GM19467 (cell line): ENCODE results near the gene NTNG1.

Source experiments
- ATAC-seq: cut with Tn5 transposase; IDR thresholded peaks from one replicate; pipeline ENCODE4 v1.9.1; 2021; ENCODE audit warnings: mild to moderate bottlenecking, moderate library complexity; ENCODE audit not compliant: unreplicated experiment

NTNG1 gene

DNA sequence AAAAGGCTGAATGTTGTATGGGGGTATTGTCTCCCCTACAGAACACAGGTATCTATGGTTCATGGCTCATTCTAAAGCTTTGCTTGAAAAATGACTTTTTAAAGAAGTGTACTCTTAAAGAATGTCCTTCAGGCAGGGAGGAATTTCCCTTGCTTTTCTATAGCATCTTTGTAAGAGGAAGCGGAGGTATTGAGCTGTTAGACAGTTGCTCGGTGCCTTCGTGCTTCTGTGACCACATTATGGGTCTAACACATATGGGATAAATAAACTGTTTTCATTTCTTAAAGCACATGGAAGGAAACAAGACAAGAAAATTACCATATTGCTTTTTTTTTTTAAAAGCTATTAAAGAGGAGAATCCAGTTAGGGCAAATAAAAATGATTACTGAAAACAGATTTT lies 182.9 kb downstream of the NTNG1 start:
- ATAC-seq, result no peak

- ATAC-seq, result no peak
Observed at GRCh38 chr1:107326824-107327445, 186.1 kb downstream of the NTNG1 start.

GRCh38 chr1:107327446-107327845 lies 186.6 kb downstream of the NTNG1 start:
- no peak for ATAC-seq

DNA sequence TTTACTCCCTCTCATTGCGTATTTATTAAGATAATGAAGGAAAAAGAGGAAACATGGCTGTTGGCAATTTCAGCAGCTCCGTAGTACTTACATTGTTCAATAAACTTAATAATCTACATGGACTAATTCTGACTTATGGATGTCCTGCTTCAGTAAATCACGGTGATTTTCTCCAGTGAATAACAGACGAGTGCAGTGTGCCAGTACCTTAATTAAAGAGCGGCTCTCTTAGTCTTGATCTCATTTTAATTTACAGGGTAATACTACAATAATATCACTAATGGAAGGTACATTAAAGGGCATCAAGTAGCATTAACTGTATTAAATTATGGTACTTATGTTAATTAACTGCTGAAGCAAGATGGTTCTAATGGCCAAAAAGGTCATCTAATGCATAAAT lies 187.2 kb downstream of the NTNG1 start:
- no peak for ATAC-seq

- no peak for ATAC-seq
Observed at GRCh38 chr1:107339775-107340174, 198.9 kb downstream of the NTNG1 start.

- no peak for ATAC-seq
Observed at GRCh38 chr1:107342316-107342715, 201.5 kb downstream of the NTNG1 start.

- ATAC-seq, result no peak
Observed at GRCh38 chr1:107342768-107343167, 201.9 kb downstream of the NTNG1 start.

- ATAC-seq, result no peak
Observed at GRCh38 chr1:107343601-107344000, 202.8 kb downstream of the NTNG1 start.

DNA sequence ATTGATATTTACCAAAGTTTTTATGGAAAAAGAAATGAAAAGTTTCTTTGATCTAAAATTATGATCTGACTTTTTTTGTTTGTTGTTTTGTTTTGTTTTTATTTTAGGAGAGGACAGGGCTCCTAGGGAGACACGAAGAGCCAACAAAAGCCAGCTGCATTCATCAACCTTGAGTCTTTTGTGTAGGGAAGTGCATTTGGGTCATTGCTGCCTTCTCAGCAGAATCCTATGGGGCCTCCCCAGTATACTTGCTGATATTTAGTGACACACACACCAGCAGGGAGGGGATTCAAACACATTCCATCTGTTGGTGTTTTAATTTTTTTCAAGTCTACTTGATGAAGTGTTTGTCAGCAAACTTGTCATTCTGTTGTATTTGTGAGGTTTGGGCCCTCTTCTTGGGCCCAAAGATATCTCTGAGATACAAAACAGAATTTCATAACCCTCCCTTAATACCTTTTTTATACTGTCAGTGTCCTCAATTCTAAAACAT lies 203.5 kb downstream of the NTNG1 start:
- ATAC-seq, result no peak

- no peak for ATAC-seq
Observed at GRCh38 chr1:107344836-107345235, 204.0 kb downstream of the NTNG1 start.

DNA sequence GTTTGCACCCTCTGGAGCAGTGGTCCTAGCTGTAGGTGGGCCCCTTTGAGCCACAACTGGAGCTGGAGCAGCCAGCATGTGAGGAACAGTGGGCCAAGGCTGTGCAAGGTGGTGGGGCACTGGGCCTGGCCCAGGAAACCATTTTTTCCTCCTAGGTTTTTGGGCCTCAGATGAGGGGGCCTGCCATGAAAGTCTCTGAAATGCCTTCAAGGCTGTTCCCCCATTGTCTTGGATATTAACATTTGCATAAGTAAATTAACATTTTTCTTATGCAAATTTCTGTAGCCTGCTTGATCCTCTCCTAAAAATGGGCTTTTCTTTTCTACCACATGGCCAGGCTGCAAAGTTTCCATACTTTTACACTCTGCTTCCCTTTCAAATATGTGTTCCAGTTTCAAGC lies 212.0 kb downstream of the NTNG1 start:
- ATAC-seq, result no peak

DNA sequence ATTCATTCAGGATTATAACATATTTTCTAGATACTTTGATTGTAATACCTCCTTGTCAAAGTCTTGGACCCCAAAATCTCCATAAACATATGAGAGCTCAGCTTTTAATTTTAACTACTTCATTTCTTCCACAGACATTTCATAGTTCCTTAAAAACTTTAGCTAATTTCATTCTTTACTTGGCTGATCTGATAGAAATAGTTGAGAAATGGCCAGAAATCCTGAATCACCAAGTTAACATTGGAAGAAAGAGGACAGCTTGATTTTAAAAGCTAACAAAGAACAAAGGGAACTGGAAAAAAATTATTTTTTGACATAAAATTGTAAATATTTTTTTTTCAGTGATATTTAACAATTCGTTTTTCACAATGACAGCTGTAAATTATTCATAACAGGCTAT lies 216.5 kb downstream of the NTNG1 start:
- no peak for ATAC-seq

- ATAC-seq, result no peak
Observed at GRCh38 chr1:107358619-107359327, 217.9 kb downstream of the NTNG1 start.

DNA sequence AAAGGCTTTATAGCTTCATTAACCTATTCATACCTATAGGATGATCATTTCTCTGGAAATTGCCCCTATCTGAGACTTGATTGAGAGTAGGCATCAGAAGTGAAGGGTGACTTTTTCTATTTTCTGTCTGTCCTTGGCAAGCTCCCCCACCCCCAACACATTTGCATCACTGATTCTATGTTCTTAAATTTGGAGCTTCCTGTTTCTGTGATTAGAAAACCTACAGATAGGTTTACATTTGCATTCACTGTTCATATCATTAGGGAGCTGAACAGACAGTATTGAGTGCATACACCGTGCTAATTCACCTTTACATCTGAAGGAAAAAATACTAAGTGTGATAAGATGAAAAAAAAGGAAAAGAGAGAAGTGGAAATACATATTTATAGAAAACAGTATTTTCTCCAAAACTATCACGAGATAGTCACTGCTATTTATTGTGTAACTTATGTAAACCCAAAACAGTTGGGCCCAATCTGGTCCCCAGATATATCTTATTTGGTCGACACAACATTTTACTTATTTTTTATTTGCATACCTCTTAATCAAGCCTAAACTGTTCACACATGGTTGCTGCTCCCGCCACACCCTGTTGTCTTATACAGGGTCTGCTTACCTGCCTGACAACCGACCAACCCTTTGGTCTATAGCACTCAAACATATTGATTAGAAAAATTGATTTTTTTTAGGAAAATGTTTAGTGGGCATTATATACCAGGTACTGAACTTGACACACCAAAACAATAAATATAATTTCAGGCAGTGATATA lies 218.8 kb downstream of the NTNG1 start:
- no peak for ATAC-seq

GRCh38 chr1:107362468-107363140 lies 221.8 kb downstream of the NTNG1 start:
- no peak for ATAC-seq

DNA sequence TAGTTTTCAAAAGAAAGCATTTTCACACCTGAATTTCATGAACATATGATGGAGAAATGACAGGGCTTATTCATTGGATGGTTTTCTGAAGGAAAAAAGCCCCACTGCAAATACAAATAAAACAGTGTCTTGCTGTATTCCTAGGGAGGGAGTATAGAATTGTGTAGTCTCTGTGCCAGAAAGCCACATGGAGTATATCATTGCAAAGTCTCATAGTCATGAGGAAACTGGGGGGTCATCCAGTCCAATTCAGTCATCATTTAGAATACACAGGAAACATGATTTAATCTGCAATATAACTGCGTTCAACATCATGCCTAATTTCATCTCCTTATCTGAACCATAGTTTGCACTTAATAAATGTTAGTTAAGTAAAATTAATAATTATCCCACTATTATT lies 222.3 kb downstream of the NTNG1 start:
- no peak for ATAC-seq

DNA sequence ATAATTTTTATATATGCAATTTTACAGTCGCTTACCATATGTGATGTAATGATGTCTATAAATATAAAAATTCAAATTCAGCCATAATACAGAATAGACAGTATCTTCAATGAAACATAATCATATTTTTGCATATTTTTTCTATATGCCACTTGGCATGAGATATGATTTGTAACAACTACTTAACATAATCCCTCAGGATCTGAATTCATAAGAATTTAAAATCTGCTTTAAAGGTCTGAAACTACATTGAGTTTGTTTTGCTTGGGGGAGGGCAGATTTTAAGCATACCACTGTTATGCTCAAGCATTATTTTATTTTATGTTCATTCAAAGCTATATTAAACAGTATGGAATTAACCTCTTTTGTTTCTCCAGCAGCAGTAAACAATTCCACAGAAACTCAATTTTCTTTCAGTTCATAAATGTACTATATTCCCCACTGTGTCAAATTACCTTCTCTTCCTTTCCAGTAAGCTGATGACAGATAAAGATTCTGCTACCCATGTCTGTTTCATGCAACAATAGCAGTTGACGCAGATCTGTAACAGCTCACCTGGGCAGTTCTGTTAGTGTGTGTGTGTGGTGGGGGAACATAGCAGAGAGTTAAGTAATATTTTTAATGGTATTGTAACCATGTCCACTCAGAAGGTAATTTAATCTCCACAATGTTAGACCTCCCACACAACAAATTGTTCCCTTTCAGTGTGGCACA lies 224.8 kb downstream of the NTNG1 start:
- no peak for ATAC-seq

GRCh38 chr1:107378426-107378825 lies 237.6 kb downstream of the NTNG1 start:
- ATAC-seq, result no peak

DNA sequence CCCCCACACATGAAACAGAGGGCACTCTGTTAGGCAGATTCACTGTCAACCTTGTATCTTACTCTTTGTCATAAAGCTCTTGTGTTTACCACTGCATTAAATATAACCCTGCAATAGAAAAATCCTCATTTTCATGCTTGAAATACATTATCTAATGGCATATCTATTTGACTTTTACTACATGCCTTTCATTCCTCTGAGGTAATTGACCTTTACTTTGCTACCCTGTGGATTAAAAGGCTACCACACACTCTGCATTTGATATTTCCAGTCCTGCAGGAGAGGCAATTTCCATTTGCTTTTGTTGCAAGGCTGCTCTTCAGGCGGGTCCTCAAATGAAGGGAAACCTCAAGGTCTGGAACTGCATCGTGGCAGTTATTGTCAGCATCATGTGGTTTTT lies 238.0 kb downstream of the NTNG1 start:
- no peak for ATAC-seq

DNA sequence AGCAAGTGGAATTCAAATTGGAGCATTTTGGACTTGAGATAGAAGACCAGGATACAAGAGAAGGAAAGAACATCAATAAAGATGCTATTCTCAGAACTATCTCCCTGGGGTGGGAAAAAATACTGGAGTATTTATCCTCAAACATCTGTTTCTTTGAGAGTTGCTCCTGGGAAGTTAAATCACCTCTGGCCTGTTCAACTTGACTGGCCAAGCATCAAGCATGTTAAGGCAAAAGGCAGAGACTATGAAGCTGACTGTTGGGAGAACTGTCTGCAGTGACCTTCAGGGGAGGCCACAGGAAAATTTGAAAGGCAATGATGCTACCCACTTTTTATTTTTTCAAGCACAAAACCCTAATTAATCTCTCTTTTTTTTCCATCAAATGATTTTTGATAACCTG lies 239.0 kb downstream of the NTNG1 start:
- ATAC-seq, result no peak
